H1 (cell line): ENCODE results near the gene ANKDD1A. TPM values are rescaled to one million over a fixed set of nuclear protein-coding genes. Genes with fewer than 3 reads are reported as not detected.

Experiments used
- CTCF ChIA-PET: fragments of 300-600 bp; sonication (Branson Sonifier 250); formaldehyde crosslinking; loops from one replicate; lab custom pipeline; 2021; ENCODE audit not compliant: partially characterized antibody; lab: Charles Lee
- POLR2A ChIA-PET: fragments of 300-600 bp; sonication (Branson Sonifier 250); formaldehyde crosslinking; loops from one replicate; lab custom pipeline; 2021; ENCODE audit warnings: inconsistent platforms; ENCODE audit not compliant: partially characterized antibody; lab: Charles Lee
- DNase-seq, 2 experiments: peaks; one replicate each; pipeline versions ENCODE4 v3.0.0 to v3.0.0-alpha.2; 2010 to 2022; ENCODE audit warnings: low spot score in 2 of 2, low read depth in 1 of 2, mixed read lengths in 1 of 2
- FAIRE-seq: peaks from 2 replicates; lab custom pipeline; 2011; peaks lifted over from hg19 to GRCh38; lab: Jason Lieb, UNC
- H2AFZ ChIP-seq: 2 replicates; pipeline ENCODE4 v1.8.1; 2012; ENCODE audit warnings: low read length, inconsistent platforms
- H2AK5ac ChIP-seq: 2 replicates; pipeline ENCODE4 v1.6.1; 2013; ENCODE audit warnings: low read depth, low read length
- H2BK120ac ChIP-seq: replicated peaks from 2 replicates; pipeline ENCODE3; 2013; ENCODE audit warnings: low read depth, low read length, inconsistent platforms
- H2BK12ac ChIP-seq: 2 replicates; pipeline ENCODE4 v1.6.1; 2013; ENCODE audit warnings: low read depth, low read length
- H2BK15ac ChIP-seq: 2 replicates; pipeline ENCODE4 v1.6.1; 2013; ENCODE audit warnings: low read length
- H2BK20ac ChIP-seq: 2 replicates; pipeline ENCODE4 v1.6.1; 2013; ENCODE audit warnings: low read length
- H2BK5ac ChIP-seq: 2 replicates; pipeline ENCODE4 v1.6.1; 2013; ENCODE audit warnings: low read depth, low read length
- H3K14ac ChIP-seq: 2 replicates; pipeline ENCODE4 v1.6.1; 2013; ENCODE audit warnings: inconsistent platforms; ENCODE audit not compliant: insufficient read length
- H3K18ac ChIP-seq: 2 replicates; pipeline ENCODE4 v1.6.1; 2013; ENCODE audit warnings: low read length; ENCODE audit errors: extremely low read depth
- H3K23ac ChIP-seq: 2 replicates; pipeline ENCODE4 v1.6.1; 2013; ENCODE audit warnings: inconsistent platforms; ENCODE audit not compliant: insufficient read length
- H3K23me2 ChIP-seq: 2 replicates; pipeline ENCODE4 v1.6.1; 2013; ENCODE audit warnings: low read depth, low read length
- H3K27ac ChIP-seq: 2 replicates; pipeline ENCODE4 v1.6.1; 2011; ENCODE audit warnings: low read depth, low read length, inconsistent platforms
- H3K27me3 ChIP-seq, 4 experiments: replicated peaks in 1 of 4; 1 replicate in 1 of 4; 2 replicates in 3 of 4; pipeline versions ENCODE4 v1.6.1 to v1.8.1; 2011 to 2013; ENCODE audit warnings: low read length in 3 of 4, mild to moderate bottlenecking in 3 of 4, inconsistent platforms in 2 of 4, mixed read lengths in 2 of 4, moderate library complexity in 1 of 4; ENCODE audit not compliant: control insufficient read depth in 3 of 4, insufficient read depth in 3 of 4; ENCODE audit errors: extremely low read depth in 1 of 4
- H3K36me3 ChIP-seq, 4 experiments: 2 replicates each; pipeline versions ENCODE4 v1.6.1 to v1.8.1; 2011 to 2013; ENCODE audit warnings: mild to moderate bottlenecking in 4 of 4, low read length in 3 of 4, moderate library complexity in 2 of 4, control low read depth in 1 of 4, inconsistent platforms in 1 of 4; ENCODE audit not compliant: insufficient read depth in 4 of 4, control insufficient read depth in 2 of 4
- H3K4ac ChIP-seq: replicated peaks from 2 replicates; pipeline ENCODE3; 2013; ENCODE audit warnings: low read length, low read depth, mixed read lengths, inconsistent platforms; ENCODE audit not compliant: insufficient read length
- H3K4me1 ChIP-seq, 4 experiments: replicated peaks in 1 of 4; 1 replicate in 1 of 4; 2 replicates in 3 of 4; pipeline versions ENCODE4 v1.6.1 to v1.8.1; 2011 to 2013; ENCODE audit warnings: low read length in 3 of 4, inconsistent platforms in 2 of 4, mixed read lengths in 1 of 4; ENCODE audit not compliant: insufficient read depth in 4 of 4, control insufficient read depth in 3 of 4
- H3K4me2 ChIP-seq, 2 experiments: 2 replicates each; pipeline versions ENCODE4 v1.6.1 to v1.8.1; 2011 to 2013; ENCODE audit warnings: low read depth in 2 of 2, low read length in 2 of 2, control low read depth in 1 of 2, inconsistent platforms in 1 of 2, mild to moderate bottlenecking in 1 of 2; ENCODE audit not compliant: insufficient read depth in 1 of 2
- H3K4me3 ChIP-seq, 4 experiments: fragments of 200-600, 300-600 bp in 1 of 4; sonication (generic), shearing (Covaris generic), sonication (Bioruptor Twin) in 1 of 4; 2 replicates each; pipeline versions ENCODE4 v1.5.1 to v1.8.1; 2011 to 2016; ENCODE audit warnings: low read length in 4 of 4, low read depth in 3 of 4, control low read depth in 2 of 4, inconsistent platforms in 2 of 4, mild to moderate bottlenecking in 2 of 4, mixed read lengths in 1 of 4, moderate library complexity in 1 of 4; ENCODE audit not compliant: insufficient read depth in 2 of 4; ENCODE audit errors: extremely low read depth in 1 of 4
- H3K56ac ChIP-seq: replicated peaks from 2 replicates; pipeline ENCODE3; 2013; ENCODE audit warnings: low read depth, mild to moderate bottlenecking, mixed read lengths, low read length, inconsistent platforms; ENCODE audit not compliant: insufficient read length
- H3K79me1 ChIP-seq: 2 replicates; pipeline ENCODE4 v1.6.1; 2013; ENCODE audit warnings: low read depth, low read length, control low read depth
- H3K79me2 ChIP-seq, 2 experiments: 2 replicates each; pipeline versions ENCODE4 v1.6.1 to v1.8.1; 2012 to 2013; ENCODE audit warnings: low read length in 2 of 2, mild to moderate bottlenecking in 2 of 2, inconsistent platforms in 1 of 2; ENCODE audit not compliant: insufficient read depth in 2 of 2, control insufficient read depth in 1 of 2
- H3K9ac ChIP-seq, 4 experiments: replicated peaks in 1 of 4; 1 replicate in 1 of 4; 2 replicates in 3 of 4; pipeline versions ENCODE4 v1.6.1 to v1.8.1; 2011 to 2013; ENCODE audit warnings: low read depth in 3 of 4, low read length in 3 of 4, control low read depth in 2 of 4, mild to moderate bottlenecking in 2 of 4, moderate library complexity in 2 of 4, inconsistent platforms in 1 of 4; ENCODE audit errors: extremely low read depth in 1 of 4
- H3K9me3 ChIP-seq, 2 experiments: 2 replicates each; pipeline versions ENCODE4 v1.6.1 to v1.8.1; 2012 to 2013; ENCODE audit warnings: mild to moderate bottlenecking in 2 of 2, moderate library complexity in 2 of 2, control low read depth in 1 of 2, inconsistent platforms in 1 of 2, low read depth in 1 of 2, low read length in 1 of 2, mixed read lengths in 1 of 2; ENCODE audit not compliant: insufficient read depth in 2 of 2
- H4K20me1 ChIP-seq, 2 experiments: replicated peaks in 1 of 2; 2 replicates each; pipeline versions ENCODE3 to v1.8.1; 2011 to 2013; ENCODE audit warnings: inconsistent platforms in 2 of 2, low read length in 2 of 2, mild to moderate bottlenecking in 1 of 2; ENCODE audit not compliant: insufficient read depth in 2 of 2, control insufficient read depth in 1 of 2
- H4K5ac ChIP-seq: 2 replicates; pipeline ENCODE4 v1.6.1; 2013; ENCODE audit warnings: low read length, low read depth, mixed read lengths, inconsistent platforms; ENCODE audit not compliant: insufficient read length
- H4K8ac ChIP-seq: 2 replicates; pipeline ENCODE4 v1.8.0; 2013; ENCODE audit warnings: mild to moderate bottlenecking, moderate library complexity, low read length, inconsistent platforms; ENCODE audit not compliant: insufficient read depth; ENCODE audit errors: extremely low read depth
- H4K91ac ChIP-seq: replicated peaks from 2 replicates; pipeline ENCODE3; 2013; ENCODE audit warnings: low read length, mixed read lengths, inconsistent platforms; ENCODE audit not compliant: insufficient read length
- ATF2 ChIP-seq: IDR thresholded peaks from 2 replicates; pipeline ENCODE4 v1.6.1; 2012; ENCODE audit warnings: low read length, inconsistent platforms
- BCL11A ChIP-seq, 2 experiments: IDR thresholded peaks; one replicate each; pipeline ENCODE4 v1.6.1; 2011; ENCODE audit warnings: low read depth in 2 of 2, low read length in 2 of 2, mild to moderate bottlenecking in 2 of 2
- CREB1 ChIP-seq: IDR thresholded peaks from 2 replicates; pipeline ENCODE4 v1.6.1; 2012; ENCODE audit warnings: inconsistent platforms
- CTBP2 ChIP-seq: IDR thresholded peaks from 2 replicates; pipeline ENCODE4 v1.7.0; 2011; ENCODE audit warnings: borderline replicate concordance, mild to moderate bottlenecking, moderate library complexity, mixed read lengths, low read length; ENCODE audit not compliant: insufficient read depth, insufficient read length
- EZH2 ChIP-seq: fragments of 200-600 bp; sonication (generic); IDR thresholded peaks from 2 replicates; pipeline ENCODE4 v1.7.1; 2012; ENCODE audit warnings: low read depth, mild to moderate bottlenecking, moderate library complexity, low read length, inconsistent platforms; ENCODE audit not compliant: severe bottlenecking
- HDAC6 ChIP-seq: IDR thresholded peaks from one replicate; pipeline ENCODE4 v1.7.1; 2012; ENCODE audit warnings: low read depth, mild to moderate bottlenecking, inconsistent platforms, low read length, moderate library complexity
- KDM5A ChIP-seq: fragments of 200-600 bp; IDR thresholded peaks from 2 replicates; pipeline ENCODE4 v1.7.1; 2012; ENCODE audit warnings: mild to moderate bottlenecking, low read length, inconsistent platforms, mixed read lengths
- MAFK ChIP-seq: IDR thresholded peaks from 2 replicates; pipeline ENCODE4 v1.6.1; 2012; ENCODE audit warnings: low read depth, mild to moderate bottlenecking, improper control_type of control experiment, low read length
- TBP ChIP-seq: IDR thresholded peaks from 2 replicates; pipeline ENCODE4 v1.6.1; 2011; ENCODE audit warnings: low read depth, low read length, improper control_type of control experiment
- TCF12 ChIP-seq: IDR thresholded peaks from 2 replicates; pipeline ENCODE4 v1.6.1; 2011; ENCODE audit warnings: low read depth, mild to moderate bottlenecking, low read length
- USF2 ChIP-seq: IDR thresholded peaks from 2 replicates; pipeline ENCODE4 v1.6.1; 2011; ENCODE audit warnings: low read length, improper control_type of control experiment
- WGBS, 2 experiments: shearing (Covaris generic) in 1 of 2; methylation state at CpG; one replicate each; pipeline versions ENCODE4 v1.1.6 to v1.1.7; 2013 to 2015; ENCODE audit warnings: low lambda C conversion rate in 2 of 2, mixed read lengths in 2 of 2, inconsistent platforms in 1 of 2, low coverage in 1 of 2, missing lambda C conversion rate in 1 of 2; ENCODE audit not compliant: insufficient replicate concordance in 2 of 2, insufficient coverage in 1 of 2, insufficient read length in 1 of 2; ENCODE audit errors: extremely low coverage in 1 of 2, missing lambda C conversion rate in 1 of 2; 5-methylcytosine and 5-hydroxymethylcytosine counted together
- polyA plus RNA-seq, 7 experiments: library from polyadenylated mRNA; depleted of rRNA in 3 of 7; stranded (reverse) in 5 of 7; unstranded in 2 of 7; fragments of >200 nt in 5 of 7; fragments of 200-250 nt in 2 of 7; gene quantifications; 1 replicate in 5 of 7; 2 replicates in 1 of 7; 4 replicates in 1 of 7; pipeline versions ENCODE4 v1.2.1 to v1.2.3, GENCODE V29; 2011 to 2013; ENCODE audit warnings: missing spikeins in 2 of 7, mixed read lengths in 2 of 7
- total RNA-seq: library from RNA; stranded (reverse); fragmentation: NEBNext Ultra II Directional; extraction: Animal tissue kit (Norgen Biotek cat#: 25700); gene quantifications from 2 replicates; pipeline ENCODE4 v1.2.1, GENCODE V29; 2021

ANKDD1A gene
- total and polyA plus RNA-seq, 2 of the 8 experiments (the other 6 are each of a cell fraction or from before 2014, with no cell fraction given) = 4.1 to 5.0 TPM

GRCh38 chr15:64864068-64864467, 47.6 kb upstream of the ANKDD1A start:
- H3K9ac ChIP-seq = no peak overlapping the region
- H3K23ac ChIP-seq = no peak overlapping the region
- peaks cover 5 to 25% (median 15%) of the 10 kb centered on the region in 4 experiments for H3K4me1 ChIP-seq
- H4K91ac ChIP-seq = no peak overlapping the region
- no peak overlapping the region for H3K18ac ChIP-seq
- H3K27me3 ChIP-seq = no peaks in the 10 kb centered on the region
- H2BK120ac ChIP-seq = no peak overlapping the region
- H3K23me2 ChIP-seq = no peaks in the 10 kb centered on the region
- no peak overlapping the region for H3K14ac ChIP-seq
- peak overlapping the region; percentile 35; the same call in 1 of the 2 replicates for H2BK5ac ChIP-seq
- FAIRE-seq (no peak), DNase-seq (no peak)
- no peak overlapping the region for H2BK15ac ChIP-seq
- no peaks in the 10 kb centered on the region for H3K9me3 ChIP-seq
- H3K36me3 ChIP-seq = peaks cover 9 to 18% (median 14%) of the 10 kb centered on the region in 4 experiments; a peak in 6 of 8 replicates
- H3K79me1 ChIP-seq = peaks cover 11% of the 10 kb centered on the region
- ChIA-PET POLR2A (interaction anchor here (0.7 to 1.5 kb wide), 7 partner anchors 8 to 55 kb away, joined by 3 to 5 read pairs (median 3); no protein-coding TSS in a partner anchor), CTCF (interaction anchor here (0.8 to 1.6 kb wide), 10 partner anchors 13 to 54 kb away, joined by 3 to 4 read pairs (median 3); no protein-coding TSS in a partner anchor)
- H3K27ac ChIP-seq = no peak overlapping the region
- peaks cover 0 to 4% of the 10 kb centered on the region in 2 experiments; a peak in 1 of 4 replicates for H3K79me2 ChIP-seq
- no peak overlapping the region for H3K4me3 ChIP-seq
- no peak overlapping the region for H2AFZ ChIP-seq
- no peak overlapping the region for H3K4ac ChIP-seq
- no peak overlapping the region for H2BK20ac ChIP-seq
- 88% methylated on average over 1 of the region's 1 CpG; no CpG with 5 or more reads in 1 of the 2 experiments for WGBS, 2 experiments
- no peak overlapping the region for H4K8ac ChIP-seq
- H4K5ac ChIP-seq = no peak overlapping the region
- 0 out of 2 replicates have a peak overlapping the region, but pooled peaks have one; percentile 15 for H2AK5ac ChIP-seq
- no peak overlapping the region for H3K4me2 ChIP-seq
- no peak overlapping the region for H2BK12ac ChIP-seq
- no peak overlapping the region for H3K56ac ChIP-seq
- H4K20me1 ChIP-seq = peaks cover 0 to 12% of the 10 kb centered on the region in 2 experiments
- TF ChIP-seq HDAC6 (no peak), MAFK (no peak), KDM5A (no peak), TCF12 (no peak), TBP (no peak), CTBP2 (no peak), ATF2 (no peak), CREB1 (no peak), EZH2 (no peak), BCL11A (IDR thresholded peaks at IDR 0.05; ENCODE audit: low read depth in 2 of 2, low read length in 2 of 2) (no peak), USF2 (no peak)
